Measurements from ENCODE around the gene SLC29A2.
"Not testable (repeated sequence)": the region's sequence is repeated elsewhere in the genome, so short reads cannot be mapped to it uniquely, and the experiment has no call there.

Gene SLC29A2

DNA sequence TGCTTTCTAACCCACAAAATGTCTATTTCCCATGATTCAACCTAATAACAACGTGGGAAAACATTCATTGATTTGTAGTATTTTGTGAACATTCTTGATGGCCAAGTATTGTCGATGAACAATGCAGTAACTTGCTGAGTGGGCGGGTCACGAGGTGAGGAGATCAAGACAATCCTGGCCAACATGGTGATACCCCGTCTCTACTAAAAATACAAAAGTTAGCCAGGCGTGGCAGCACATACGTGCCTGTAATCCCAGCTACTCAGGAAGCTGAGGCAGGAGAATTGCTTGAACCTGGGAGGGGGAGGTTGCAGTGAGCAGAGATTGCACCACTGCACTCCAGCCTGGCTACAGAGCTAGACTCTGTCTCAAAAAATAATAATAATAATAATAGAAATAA lies 8.7 kb upstream of the SLC29A2 start:
- FAIRE-seq, result not testable (repeated sequence)

DNA sequence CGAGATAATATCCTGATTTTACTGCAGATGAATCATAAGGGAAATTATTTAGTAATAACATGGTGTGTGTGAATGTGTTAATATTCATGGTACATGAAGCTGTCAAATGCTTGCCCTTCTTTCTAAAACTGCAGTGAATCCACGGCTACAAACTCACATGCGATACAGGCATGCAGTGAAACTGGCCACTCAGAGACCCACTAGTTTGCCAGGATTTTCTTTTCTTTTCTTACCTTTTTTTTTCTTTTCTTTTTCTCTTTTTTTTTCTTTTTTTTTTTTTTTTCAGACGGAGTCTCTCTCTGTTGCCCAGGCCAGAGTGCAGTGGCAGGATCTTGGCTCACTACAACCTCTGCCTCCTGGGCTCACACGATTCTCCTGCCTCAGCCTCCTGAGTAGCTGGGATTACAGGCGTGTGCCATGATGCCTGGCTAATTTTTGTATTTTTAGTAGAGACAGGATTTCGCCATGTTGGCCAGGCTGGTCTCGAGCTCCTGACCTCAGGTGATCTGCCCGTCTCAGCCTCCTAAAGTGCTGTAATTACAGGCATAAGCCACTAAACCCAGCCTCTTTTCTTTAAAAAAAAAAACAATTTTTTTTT lies 2.2 kb upstream of the SLC29A2 start:
- FAIRE-seq, result not testable (repeated sequence)

DNA sequence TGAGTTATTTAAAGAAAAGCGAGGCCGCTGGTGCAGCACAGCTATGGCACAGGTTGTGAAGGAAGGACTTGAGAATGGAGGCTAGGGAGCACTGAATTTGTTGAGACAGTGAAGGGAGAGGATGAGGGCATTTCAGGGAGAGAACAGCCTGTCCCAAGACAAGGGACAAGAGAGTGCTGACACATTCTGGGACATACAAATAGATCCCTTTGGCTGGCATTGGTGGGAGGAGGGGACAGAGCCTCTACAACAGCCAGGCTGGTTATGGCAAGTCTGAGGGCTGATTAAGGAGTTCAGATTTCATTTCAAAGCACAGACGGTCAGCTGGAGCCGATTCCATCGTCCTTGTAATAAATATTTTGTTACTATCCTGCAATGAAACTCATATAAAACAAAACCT lies 1.7 kb upstream of the SLC29A2 start:
- FAIRE-seq, result no peak

DNA sequence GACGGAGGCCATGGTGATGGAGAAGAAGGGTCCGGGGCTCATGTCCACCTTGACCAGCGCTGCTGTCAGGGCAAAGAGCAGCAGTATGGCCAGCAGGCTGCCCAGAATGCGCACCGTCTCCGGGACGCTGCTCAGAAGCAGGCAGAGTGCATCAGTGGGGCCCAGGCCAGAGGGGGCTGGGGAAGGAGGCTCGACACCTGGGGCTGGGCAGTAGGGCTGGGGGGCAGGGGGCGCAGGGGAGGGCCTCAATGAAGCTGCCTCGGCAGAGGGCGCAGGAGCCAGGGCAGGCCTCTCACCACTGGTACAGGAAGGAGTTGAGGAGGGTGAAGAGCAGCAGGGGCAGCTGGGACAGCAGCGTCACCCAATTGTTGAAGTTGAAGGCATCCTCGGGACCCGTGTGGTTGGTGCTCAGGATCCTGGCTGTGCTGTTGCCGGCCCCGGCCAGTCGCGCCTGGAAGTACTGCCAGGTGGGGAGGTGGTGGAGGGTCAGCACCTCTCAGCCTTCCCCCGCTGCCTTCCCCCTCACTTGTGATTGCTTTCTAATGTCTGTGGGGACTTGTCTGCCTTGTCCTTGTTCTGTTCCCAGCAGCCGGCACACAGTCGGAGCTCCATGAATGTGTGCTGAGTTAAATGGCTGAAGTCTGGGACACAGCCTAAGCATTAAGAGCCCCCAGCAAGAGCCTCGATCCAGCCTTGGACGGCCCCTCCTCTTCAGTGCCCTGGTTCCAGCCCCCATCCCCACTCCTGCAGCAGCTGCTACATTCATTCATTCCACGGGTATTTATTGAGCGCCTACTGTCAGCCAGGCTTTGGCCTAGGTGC lies 2.3 kb downstream of the SLC29A2 start:
- FAIRE-seq, result no peak

DNA sequence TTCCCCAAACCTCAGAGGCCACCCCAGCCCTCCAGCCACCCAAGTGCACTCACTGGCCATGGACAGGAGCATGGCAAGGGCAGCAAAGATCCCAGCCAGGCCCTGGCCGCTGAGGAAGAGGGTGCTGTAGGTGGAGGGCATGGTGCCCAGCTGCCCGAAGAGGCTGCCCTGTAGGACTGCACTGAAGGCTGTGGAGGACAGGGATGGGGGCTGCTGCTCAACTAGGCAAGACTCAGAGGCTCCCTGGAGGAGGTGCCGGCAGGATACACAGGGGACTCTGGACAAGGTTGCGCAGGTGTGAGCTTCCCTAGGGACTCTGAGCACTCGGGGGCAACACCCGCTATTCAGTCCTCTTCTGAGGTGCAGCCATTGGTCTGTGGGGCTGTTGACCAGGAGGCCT lies 3.1 kb downstream of the SLC29A2 start:
- no peak for FAIRE-seq

GRCh38 chr11:66367561-66368312 lies 3.8 kb downstream of the SLC29A2 start:
- no peak for FAIRE-seq

DNA sequence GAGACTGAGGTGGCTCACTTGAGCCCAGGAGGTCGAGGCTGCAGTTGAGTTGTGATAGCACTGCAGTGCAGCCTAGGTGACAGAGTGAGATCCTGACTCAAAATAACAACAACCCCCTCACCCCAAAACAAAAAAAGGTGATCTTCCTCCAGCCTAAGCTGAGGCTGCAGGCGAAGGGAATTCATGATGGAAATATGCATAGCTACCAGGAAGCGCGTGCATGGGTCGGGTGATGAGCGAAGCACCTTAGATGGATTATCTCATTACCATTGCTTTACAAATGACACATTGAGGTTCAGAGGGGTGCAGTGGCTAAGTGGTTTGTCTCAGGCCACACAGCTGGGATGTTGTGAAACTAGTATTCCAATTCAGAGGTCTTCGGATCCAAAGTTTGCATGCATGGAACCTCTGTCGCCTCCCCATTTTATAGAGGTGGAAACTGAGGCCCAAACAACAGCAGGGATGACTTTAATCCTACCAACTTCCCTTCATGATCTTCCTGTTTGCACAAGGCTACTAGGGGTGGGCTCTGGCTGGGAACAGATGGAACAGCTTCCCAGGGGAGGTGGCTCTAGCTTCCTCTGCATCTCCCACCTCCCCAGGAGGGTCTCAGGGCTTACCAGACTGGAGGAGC lies 4.6 kb downstream of the SLC29A2 start:
- no peak for FAIRE-seq

GRCh38 chr11:66365711-66366619 lies 5.6 kb downstream of the SLC29A2 start:
- FAIRE-seq, result no peak

GRCh38 chr11:66365166-66365565 lies 6.4 kb downstream of the SLC29A2 start:
- no peak for FAIRE-seq

DNA sequence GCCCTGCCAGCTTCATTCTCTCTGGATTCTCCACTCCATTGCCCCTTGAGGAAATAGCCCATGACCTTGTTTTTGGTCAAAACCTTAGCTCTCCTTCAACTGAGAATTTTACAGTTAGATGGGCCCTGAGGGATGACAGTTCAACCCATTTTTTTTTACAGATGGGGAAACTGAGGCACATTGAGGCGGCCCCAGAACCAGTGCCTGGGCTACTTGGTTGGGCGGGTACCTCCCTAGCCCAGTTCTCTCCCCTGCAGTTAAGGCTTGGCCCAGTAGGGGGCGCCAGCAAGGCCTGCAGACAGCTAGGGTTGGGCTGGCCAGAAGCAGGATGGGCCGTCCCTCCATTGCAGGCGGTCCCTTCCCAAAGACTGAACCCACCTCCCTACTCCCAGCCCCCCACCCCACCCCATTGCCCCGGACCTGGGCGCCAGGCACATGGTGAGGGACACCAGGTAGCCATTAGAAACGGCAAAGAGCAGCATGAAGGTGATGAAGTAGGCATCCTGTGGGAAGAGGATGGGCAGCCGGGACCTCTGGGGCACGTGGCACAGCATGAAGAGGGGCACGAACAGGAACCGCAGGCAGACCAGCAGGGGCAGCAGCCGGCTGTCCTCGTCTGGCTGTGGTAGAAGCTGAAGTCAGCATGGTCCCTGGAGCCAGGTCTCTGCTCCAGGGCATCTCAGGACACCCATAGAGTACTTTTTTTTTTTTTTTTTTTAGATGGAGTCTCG lies 7.6 kb downstream of the SLC29A2 start:
- FAIRE-seq, result no peak

DNA sequence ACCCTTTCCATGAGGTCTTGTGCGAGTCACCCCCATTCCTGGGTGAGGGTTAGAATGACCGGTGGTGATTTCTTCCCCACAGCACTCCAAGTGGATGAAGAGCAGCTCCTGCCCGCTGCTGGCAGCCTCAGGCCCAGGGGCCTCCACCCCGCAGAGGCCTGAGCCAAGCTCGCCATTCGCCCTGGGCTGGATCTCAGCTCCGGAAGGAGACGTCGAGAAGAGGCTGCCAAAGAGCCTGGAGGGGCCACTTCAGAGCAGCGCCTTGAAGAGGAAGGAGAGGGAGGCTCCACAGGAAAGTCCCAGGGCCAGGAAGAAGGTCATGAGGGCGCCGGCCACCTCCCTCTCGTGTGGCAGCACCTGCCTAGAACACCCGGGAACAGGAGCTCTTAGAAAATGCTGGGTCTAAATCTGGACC lies 8.4 kb downstream of the SLC29A2 start:
- no peak for FAIRE-seq

DNA sequence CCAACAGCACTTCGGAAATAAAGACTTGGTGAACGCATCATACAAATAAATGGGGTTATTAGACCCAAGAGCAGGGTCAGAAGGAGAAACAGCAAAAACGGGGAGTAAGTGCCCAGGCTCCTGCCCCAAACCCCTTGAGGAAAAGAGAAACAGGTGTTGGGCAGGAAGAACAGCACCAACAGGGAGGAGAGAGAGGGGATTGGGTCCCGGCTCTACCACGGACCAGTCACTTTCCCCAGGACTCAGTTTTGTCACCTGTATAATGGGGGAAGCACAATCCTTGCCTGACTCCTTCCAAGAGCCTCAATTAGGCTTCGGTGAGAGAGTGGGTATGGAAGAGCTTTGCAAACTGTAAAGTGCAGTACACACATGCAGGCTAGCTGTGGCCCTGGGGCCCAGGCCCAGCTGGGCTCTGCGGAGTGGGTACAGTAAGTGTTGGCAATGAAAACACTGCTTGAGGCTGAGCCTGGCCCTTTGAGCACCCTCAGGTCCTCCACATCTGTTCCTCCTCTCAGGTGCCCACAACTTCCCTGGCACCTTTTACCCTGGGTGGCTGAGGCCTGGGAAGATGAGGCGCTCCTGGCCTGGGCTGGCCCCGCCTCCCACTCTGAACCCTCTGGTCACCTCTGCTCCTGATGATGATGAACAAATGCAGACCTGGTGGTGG lies 8.9 kb downstream of the SLC29A2 start:
- FAIRE-seq, result no peak

- no peak for FAIRE-seq
Measured at GRCh38 chr11:66361502-66361941, 10.0 kb downstream of the SLC29A2 start.

GRCh38 chr11:66360406-66361073 lies 11.0 kb downstream of the SLC29A2 start:
- FAIRE-seq, result no peak

DNA sequence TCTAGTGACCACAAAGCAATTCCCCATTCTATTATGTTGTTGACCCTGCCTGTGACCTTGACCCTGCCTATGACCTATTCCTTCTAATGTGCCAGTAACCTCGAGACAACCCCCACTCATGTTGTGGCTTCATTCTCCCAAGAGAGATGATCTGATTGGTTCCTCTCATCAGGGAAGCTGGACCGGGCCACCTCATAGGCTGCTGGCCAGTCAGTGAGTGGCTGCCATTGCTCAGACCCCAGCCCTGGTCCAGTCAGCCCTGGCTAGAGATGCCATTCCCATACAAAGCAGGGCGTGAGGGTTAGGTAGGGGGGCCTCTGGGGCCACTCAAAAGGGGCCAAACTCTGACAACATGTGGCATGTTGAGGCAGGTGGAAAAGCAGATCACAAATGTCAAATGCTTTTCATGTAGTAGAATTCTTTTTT lies 11.9 kb downstream of the SLC29A2 start:
- no peak for FAIRE-seq

GRCh38 chr11:66350560-66351235 lies 20.9 kb downstream of the SLC29A2 start:
- not testable (repeated sequence) for FAIRE-seq

DNA sequence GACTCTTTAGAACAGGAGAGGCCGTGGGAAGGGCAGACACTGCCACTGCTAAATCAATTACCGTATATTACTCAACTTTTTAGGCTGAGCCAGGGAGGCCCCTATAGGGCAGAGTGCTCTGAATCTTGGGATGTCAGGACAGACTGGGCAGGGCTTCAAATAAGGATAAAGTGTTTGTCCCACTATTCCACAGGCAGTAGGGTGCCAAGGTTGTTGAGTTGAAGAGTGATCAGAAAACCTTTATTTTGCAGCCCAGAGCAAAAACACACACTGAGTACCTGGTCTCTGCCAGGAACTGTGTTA lies 22.5 kb downstream of the SLC29A2 start:
- no peak for FAIRE-seq

DNA sequence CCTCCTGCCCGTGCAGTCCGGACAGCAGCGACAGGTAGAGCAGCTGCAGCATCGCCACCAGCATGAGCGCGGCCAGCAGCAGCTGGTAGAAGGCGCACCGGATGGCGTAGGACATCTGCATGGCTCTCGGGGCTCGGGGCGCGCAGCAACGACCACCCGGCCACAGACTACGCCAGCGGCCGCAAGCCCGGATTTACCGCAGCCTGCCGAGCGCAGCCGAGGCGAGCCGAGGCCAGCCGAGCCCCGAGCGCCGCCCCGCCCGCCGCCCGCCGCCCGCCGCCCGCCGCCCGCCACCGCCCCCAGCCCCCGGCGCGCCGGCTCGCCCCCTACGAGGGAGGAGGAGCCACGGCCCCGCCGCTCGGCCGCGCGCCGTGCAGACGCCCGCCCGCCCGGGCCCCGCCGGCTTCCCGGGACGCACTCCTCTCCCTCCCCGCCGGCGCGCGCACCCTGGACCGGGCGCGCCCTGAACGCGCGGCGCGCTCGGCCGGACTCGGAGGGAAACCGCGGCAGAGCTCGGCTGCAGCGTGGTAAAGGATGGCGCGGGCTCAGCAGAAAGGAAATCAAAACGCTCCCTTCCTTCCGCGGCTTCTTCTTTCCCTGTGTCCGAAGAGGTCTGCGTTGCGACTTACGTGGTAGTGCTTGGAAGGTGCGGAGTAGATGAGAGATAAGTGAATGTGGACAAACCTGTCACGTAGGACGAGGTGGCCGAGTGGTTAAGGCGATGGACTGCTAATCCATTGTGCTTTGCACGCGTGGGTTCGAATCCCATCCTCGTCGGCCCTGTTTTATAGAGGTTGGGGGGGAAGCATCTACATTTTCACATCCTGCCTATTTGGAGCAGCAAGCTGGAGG lies 23.9 kb downstream of the SLC29A2 start, which contains the start of gene B4GAT1:
TSS of gene B4GAT1 (minus strand) at position 205 of the 852 bp plus-strand sequence. CDS start at position 121, 84 bp downstream.
- FAIRE-seq, result no peak

Measured in islet of Langerhans (tissue), 1 donor.